Hepatic stellate cell (primary cell): Measurements from ENCODE around the gene P2RX1.

Experiments
- DNase-seq: peaks from one replicate; pipeline ENCODE4 v3.0.0; 2011; ENCODE audit warnings: low spot score

Gene P2RX1

GRCh38 chr17:3887804-3888203, 28.5 kb downstream of the P2RX1 start:
- DNase-seq = no peak

DNA sequence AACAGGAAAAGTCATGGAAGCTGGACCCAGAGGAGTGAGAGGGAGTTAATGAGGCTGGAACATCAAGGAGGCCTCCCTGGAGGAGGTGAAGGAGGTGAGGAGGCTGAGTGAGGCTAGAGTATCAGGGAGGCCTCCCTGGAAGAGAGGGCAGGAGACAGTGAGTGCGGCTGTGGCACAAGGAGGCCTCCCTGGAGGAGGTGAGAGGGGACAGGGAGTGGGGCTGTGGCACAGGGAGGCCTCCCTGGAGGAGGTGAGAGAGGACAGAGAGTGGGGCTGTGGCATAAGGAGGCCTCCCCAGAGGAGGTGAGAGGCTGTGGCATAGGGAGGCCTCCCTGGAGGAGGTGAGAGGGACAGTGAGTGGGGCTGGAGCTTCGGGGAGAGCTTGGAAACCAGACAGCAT, 28.9 kb downstream of the P2RX1 start:
- no peak for DNase-seq

GRCh38 chr17:3886776-3887175, 29.5 kb downstream of the P2RX1 start:
- DNase-seq = no peak

- DNase-seq = peak; percentile 71
Measured at GRCh38 chr17:3885970-3886369, 30.3 kb downstream of the P2RX1 start.

DNA sequence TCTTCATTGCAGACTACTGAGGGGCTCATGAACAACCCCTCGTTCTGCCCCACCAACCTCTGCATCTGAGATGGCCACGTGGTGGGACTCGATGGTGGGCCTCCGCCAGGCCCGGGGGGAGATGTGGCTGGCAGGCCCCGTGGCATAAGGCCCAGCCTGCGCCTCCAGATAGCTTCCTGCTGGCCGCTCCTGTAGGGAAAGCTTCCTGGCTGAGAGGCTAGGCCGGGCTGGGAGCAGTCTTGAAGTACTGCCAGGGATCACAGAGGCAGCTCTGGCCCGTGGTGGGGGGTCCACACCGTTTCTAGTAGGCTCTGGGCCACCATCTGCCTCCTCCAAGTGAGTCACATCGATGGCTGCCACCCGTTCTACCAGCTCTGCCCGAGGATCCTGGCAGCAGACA, 31.0 kb downstream of the P2RX1 start:
- no peak for DNase-seq

GRCh38 chr17:3884188-3884587, 32.1 kb downstream of the P2RX1 start:
- no peak for DNase-seq

DNA sequence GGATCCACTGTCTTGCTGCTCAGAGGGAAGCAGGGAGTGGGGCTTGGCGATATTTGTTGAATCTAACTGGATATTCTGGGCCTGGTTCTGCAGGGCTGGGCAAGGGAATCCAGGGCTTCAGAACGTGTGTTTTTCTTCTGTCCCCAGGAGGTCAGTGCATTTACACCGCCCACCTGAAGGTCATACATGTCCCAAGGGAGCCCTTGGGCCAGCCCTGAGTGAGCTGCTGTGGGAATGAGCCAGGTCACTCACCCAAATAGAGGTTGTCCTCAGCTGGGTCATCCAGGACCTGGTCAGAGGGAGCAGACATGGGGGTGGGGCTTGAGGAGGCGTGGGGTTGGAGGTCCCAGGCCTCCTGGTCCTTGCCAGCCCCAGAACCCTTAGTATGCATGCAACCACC, 34.0 kb downstream of the P2RX1 start:
- DNase-seq = no peak

DNA sequence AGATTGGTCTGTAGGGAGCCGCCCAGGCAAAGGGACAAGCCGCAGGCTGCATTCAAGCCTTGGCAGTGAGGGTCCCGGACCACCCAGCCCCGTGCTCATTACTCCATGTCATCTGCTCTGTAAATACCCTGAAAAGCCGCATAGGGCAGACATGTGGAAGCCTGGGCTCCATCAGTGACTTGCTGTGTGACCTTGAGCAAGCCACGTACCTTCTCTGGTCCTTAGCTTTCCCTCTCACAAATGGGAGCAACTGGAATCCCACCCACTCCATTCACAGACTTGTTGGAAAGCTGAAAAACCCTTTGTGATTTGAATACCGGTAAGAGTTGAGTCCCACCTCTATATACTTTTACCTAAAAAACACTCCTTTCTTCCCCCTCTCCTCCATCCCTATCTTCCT, 35.3 kb downstream of the P2RX1 start:
- DNase-seq = no peak

GRCh38 chr17:3879591-3880417, 36.5 kb downstream of the P2RX1 start:
- no peak for DNase-seq

DNA sequence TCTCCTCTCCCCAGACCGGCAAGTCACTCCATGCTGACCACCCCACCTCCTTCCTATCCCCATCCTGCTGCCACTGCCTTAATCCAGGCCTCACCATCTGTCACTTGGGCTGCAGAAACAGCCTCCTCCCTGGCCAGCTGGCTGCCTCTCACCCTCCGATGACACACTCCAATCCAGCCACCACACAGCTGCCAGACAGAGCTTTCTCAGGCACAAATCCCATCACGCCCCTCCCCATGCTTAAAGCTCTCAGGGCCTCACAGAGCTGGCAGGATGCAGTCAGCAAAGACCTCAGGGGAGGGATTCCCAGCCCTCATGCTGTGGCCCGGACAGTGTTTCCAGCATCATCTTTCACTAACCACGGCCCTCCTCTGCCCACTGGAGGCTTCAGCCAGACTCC, 37.1 kb downstream of the P2RX1 start:
- DNase-seq = peak; percentile 72

DNA sequence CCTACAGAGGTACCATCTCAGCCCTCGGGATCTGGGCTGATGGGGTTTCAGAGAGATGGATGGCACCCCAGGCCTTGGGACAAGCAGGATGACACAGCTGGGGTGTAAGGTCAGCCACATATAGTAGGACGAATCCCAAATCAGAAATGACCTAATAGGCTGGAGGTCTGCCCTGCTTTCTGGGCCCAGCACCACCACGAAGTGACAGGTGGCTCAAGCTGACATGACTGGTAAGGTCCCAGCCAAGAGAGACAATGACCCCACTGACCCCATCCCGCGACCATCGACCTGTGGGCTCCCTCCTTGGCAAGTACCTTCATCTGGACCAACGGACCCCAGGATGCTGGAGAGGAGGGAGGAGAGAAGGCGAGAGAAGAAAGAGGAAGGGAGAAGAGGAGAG, 39.0 kb downstream of the P2RX1 start:
- no peak for DNase-seq

DNA sequence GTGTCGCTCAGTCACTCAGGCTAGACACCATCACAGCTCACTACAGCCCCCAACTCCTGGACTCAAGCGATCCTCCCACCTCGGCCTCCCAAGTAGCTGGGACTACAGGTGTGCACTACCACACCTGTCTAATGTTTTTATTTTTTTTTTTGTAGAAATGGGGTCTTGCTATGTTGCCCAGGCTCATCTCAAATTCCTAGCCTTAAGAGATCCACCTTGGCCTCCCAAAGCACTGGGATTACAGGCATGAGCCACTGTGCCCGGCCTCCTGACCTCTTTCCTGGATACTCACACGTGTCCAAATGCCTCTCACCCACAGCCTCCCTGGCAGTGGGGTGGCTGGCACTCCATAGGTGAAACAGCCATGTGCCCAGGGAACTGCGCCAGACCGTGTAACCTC, 40.9 kb downstream of the P2RX1 start:
- DNase-seq = no peak

- DNase-seq = no peak
Measured at GRCh38 chr17:3873862-3874261, 42.4 kb downstream of the P2RX1 start.

DNA sequence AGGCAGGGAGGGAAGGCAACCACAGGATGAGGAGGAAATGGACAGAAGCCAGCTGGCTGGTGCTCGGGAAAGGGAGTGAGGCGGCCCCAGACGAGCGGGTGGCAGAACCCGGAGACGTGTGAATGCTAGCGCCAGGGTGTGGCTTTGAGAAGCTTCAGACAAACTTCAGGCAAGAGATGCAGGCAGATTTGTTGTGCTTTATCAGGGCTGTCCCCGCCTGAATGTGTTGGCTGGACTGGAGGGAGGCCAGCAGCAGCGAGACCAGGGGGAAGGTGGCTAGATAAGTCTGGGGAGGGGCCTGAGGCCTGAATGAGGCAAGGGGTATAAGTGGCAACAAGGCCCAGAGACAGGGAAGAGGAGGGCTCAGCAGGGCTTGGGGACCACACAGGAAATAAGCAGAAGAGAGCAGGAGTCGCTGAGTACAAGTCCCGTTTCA, 45.4 kb downstream of the P2RX1 start:
- DNase-seq = no peak

DNA sequence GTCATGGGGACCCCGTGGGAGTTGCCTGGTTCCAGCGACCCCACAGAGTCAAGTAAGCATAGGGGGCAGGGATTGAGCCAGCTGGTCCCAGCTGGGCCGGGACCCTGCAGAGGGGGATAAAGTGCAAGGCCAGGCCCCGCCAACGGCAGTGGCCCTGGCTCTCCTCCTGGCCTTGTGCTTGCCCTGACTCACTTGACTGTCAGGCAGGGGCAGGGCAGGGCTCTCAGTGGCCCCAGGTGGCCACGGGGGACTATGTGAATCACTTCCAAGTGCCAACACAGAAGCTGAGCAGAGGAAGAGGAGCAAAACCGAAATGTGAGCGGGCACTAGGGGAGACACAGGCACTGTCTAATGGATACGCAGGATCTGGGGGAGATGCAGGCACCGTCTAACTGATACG, 48.7 kb downstream of the P2RX1 start:
- DNase-seq = no peak

GRCh38 chr17:3867106-3867505, 49.2 kb downstream of the P2RX1 start:
- DNase-seq = no peak

DNA sequence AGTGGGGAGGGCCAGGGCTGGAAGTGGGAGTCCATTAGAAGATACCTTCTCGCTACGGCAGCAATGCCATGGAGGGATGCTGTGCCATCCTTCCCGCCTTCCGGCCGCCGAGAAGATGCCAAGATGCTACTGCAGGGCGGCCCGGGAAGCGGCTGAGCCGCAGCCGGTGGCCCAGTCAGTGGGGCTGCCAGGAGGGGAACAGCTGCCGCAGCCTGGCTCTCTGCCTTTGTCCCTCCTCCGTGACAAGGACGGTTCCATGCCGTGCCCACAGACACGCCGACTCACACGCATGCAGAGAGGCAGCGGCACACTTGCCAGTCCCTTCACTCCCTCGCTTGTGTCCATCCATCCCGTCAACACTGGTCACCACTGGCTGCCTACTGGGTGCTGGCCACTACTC, 50.0 kb downstream of the P2RX1 start:
- DNase-seq = no peak

GRCh38 chr17:3865176-3865575, 51.1 kb downstream of the P2RX1 start:
- DNase-seq = peak; percentile 80

DNA sequence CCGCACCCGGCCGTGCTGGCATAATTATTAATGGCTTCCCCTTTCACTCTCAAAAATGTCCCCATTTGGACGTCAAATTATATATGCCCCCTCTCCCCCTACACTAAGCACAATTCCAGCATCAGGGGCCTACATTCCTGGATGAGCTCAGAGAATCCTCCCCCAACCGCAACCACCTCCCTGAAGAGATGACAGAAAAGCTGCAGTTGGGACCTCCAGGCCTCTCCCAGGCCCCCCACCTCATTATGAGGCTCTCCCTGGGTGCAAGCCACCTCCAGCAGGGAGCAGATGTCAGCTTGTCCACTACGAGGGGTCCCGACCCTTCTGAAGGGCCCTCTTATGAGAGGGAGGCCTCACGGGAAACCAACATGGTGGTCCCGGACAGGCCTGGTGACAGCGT, 51.7 kb downstream of the P2RX1 start:
- DNase-seq = no peak

DNA sequence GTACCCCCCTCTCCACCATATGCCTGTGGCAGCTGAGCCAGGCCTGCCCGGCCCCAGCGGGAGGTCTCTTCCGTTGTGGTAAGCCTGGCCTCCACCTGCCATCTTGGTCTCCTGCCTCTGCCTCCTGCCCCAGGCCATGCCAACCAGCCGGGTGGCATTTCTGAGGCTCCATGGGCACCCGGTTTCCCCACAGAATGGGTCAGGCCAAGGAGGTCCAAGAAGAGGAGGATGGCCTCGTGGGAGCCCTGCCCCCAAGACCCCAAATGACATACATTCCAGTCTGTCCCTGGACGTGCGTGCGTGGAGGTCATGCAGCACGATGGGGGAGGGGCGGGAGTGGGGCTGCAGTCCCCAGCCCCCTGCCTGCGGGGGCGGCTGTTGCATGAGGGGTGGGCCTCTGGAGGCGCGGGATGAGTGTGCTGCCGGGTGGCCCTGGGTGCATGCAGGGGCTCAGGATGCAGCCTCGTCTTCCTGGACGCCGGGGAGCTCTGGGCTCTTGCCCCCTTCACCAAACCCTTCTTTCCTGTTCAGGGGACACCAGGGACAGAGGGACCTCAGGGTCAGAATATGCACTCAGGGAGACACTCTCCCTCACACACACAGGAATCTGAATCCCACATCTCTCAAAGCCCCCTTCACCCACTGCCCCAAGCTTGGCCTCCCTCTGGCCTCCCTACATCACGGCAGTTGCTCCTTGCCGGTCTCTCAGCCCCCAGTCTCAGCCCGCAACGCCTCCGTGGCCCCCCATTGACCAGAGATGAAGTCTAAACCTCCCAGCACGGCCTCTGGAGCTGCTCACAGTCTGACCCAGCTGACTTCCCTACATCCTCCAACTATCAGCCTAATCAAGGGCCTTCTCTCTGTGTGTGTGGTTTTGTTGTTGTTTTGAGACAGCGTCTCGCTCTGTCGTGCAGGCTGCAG, 54.2 kb downstream of the P2RX1 start:
- DNase-seq = no peak

DNA sequence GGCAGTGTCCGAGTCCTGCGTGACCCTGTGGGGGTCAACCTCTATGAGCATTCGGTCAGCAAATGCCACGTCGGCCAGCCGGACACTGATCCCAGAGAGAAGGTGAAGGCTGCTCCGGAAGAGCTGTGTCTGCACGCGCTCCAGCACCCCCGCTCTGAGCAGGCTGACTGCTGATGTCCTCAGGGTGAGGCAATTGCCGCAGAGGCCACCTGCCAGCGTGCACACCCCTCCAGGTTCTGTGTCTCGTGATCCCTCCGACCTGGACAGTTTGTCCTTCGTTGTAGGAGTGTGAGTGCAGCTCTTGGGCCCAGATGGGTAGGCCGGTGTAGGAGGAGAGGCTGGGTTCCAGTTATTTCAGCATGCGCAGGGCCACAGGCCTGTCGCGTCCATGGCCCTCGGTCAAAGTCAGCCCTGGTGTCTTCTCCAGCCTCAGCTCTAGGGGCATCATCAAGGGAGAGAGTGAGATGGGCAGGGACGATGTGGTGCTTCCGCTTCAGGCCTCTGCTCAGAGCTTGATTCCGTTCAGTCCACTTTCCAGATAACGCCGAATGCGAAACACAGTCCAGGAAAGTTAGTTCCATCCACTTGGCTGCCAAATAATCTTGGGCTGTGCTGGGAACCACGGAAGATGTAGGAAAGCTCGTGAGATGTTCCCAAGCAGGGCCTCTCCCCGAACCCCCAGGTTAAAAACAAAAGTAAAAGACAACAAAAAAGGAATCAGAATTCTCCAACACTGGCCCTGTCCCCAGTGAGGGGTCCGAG, 55.1 kb downstream of the P2RX1 start:
- no peak for DNase-seq

DNA sequence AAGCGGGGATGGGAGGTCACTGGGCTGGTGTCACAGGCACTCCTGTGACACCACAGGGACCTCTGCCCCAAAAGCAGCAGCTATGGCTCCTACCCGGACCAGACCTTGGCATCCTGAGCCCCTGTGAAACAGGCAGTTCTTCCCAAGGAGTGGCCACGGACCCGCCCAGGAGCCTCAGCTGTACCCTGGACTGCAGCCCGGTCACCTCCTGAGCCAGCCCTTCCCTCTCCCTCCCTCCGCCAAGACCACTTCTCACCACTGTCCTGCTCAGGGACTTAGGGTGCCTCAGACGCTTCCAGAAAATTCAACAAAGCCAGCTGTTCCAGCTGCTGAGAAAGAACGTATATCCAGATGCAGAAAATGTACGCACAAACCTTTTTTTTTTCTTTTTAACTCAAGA, 56.3 kb downstream of the P2RX1 start:
- DNase-seq = no peak
